ENCODE results near the gene TGFBR2.

The TGFBR2 gene

DNA sequence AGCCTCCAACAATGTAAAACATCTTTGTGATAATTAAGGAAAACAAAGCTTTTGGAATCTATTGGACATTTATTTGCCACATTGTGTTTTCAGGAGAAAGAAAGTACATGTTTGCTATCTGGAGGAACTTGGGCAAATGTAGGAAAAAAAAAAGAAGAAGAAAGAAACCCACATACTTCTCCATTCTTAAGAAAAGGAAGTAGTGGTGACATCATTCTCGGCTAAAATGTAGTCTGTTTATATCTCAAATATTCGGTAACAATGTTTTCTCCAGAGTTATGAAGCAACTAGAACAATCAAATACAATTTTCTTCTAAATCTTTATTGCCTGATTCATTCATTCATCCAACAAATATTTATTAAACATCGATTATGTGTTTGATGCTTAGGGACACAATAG lies 2.3 kb upstream of the TGFBR2 start:
- TF ChIP-seq CTCF (IDR thresholded peaks at IDR 0.05; ENCODE audit: unreplicated experiment in 3 of 3): no peak

DNA sequence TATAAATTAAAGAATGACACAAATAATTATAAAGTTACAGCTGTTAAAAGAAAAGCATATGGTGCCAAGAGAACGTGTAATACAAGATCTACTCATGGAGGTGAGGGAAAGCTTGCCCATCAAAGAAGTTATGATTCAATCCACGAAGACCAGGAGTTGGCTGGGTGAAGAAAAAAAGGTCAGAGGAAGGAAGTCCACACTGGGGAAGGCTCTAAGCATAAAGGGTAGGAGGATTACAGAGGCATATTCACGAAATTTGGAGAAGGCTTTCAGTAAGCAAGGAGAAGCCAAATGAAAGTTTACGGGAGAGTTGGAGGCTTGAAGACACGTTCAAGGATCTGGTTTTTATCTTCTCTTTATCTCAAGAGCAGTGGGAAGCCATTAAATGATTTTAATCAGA lies 1.8 kb upstream of the TGFBR2 start:
- Mint-ChIP-seq H3K36me3 (ENCODE audit: low read depth) (no peaks in the 10 kb centered on the region), H3K4me1 (peaks cover 20% of the 10 kb centered on the region), H3K27ac (peak overlapping the region; percentile 88 to 95 (median 92)), H3K4me3 (peak overlapping the region; percentile 93 to 99 (median 94)), H3K27me3 (ENCODE audit: low read depth) (peaks cover 12% of the 10 kb centered on the region), H3K9me3 (no peaks in the 10 kb centered on the region)
- no peak for TF ChIP-seq CTCF (IDR thresholded peaks at IDR 0.05; ENCODE audit: unreplicated experiment in 3 of 3)

More for the DNA sequence above, 2.3 kb upstream of the TGFBR2 start:
- H3K4me1 Mint-ChIP-seq: peaks cover 18% of the 10 kb centered on the region
- no peaks in the 10 kb centered on the region for H3K9me3 Mint-ChIP-seq
- H3K36me3 Mint-ChIP-seq (ENCODE audit: low read depth): no peaks in the 10 kb centered on the region
- H3K27me3 Mint-ChIP-seq (ENCODE audit: low read depth): peaks cover 12% of the 10 kb centered on the region
- H3K4me3 Mint-ChIP-seq: peak overlapping the region; percentile 93 to 99 (median 94)
- peak overlapping the region; percentile 88 to 95 (median 92) for H3K27ac Mint-ChIP-seq

DNA sequence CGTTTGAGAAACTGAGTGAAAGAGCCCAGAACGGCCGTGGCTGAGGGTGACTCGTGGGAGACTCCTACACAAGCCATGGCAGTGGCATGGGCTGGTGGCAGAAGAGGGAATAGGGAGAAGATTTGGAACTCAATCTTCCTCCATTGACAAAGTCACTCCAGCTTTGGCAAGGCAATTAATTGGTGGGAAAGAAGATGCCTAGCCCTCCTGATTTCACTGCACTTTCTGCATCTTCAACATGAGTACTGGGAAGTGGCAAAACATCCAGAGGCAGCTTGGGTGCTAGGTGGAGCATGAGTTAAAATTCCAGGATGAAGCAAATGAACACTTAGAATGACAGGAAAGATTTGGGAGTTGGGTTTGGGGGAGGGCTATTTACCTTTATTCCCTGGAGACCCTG lies 1.4 kb upstream of the TGFBR2 start:
- H3K36me3 Mint-ChIP-seq (ENCODE audit: low read depth): no peaks in the 10 kb centered on the region
- TF ChIP-seq CTCF (IDR thresholded peaks at IDR 0.05; ENCODE audit: unreplicated experiment in 3 of 3): no peak
- H3K4me1 Mint-ChIP-seq: peaks cover 24% of the 10 kb centered on the region
- H3K4me3 Mint-ChIP-seq: peak overlapping the region; percentile 93 to 99 (median 94)
- H3K27me3 Mint-ChIP-seq (ENCODE audit: low read depth): peaks cover 12% of the 10 kb centered on the region
- peak overlapping the region; percentile 88 to 95 (median 92) for H3K27ac Mint-ChIP-seq
- no peaks in the 10 kb centered on the region for H3K9me3 Mint-ChIP-seq

GRCh38 chr3:30605706-30606300 lies 598 bp upstream of the TGFBR2 start:
- Mint-ChIP-seq H3K36me3 (ENCODE audit: low read depth) (no peaks in the 10 kb centered on the region), H3K27me3 (ENCODE audit: low read depth) (peaks cover 12% of the 10 kb centered on the region), H3K27ac (peak overlapping the region; percentile 88 to 95 (median 92)), H3K9me3 (no peaks in the 10 kb centered on the region), H3K4me1 (peaks cover 30% of the 10 kb centered on the region), H3K4me3 (peak overlapping the region; percentile 93 to 99 (median 94))
- TF ChIP-seq CTCF (IDR thresholded peaks at IDR 0.05; ENCODE audit: unreplicated experiment in 3 of 3): no peak

DNA sequence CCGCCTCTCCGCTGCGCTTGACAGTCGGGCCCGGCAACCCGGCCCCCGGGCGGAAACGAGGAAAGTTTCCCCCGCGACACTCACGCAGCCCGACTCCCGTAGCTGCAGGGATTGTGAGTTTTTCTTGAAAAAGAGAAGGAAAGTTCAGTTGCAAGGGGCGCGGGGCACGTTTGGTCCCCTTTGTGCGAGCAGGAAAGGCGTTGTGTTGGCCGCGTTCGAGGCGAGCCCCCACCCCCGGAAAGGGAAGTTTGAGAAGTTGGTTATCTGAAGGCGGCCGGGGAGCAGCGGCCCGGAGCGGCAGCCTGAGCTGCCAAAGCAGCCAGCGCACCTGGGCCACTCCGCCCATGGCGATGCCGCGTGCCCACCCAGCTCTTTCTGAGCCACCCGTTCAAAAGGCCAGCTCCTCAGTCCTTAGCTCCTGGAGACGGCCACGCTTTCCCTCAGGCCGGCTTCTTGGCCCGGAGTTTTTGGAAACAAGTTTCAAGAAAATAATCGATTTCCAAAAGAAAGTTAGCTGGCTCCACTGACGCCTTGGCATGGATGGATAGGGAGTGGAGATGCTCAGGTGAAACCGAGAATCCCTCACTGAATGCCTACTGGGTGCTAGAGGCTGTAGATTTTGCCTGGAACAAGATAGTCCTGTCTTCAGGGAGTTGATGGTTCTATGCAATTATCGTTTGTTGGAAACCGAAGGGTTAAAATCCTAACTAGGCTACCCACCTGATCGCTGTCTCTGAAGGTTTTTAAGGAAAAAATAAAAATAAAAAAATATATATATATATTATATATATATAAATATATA lies 832 bp downstream of the TGFBR2 start:
- peaks cover 12% of the 10 kb centered on the region for H3K27me3 Mint-ChIP-seq (ENCODE audit: low read depth)
- peaks cover 41% of the 10 kb centered on the region for H3K4me1 Mint-ChIP-seq
- H3K27ac Mint-ChIP-seq: peak overlapping the region; percentile 65 to 94 (median 88)
- peak overlapping the region; percentile 97 to 99 (median 98) for H3K4me3 Mint-ChIP-seq
- no peaks in the 10 kb centered on the region for H3K36me3 Mint-ChIP-seq (ENCODE audit: low read depth)
- no peaks in the 10 kb centered on the region for H3K9me3 Mint-ChIP-seq
- TF ChIP-seq CTCF (IDR thresholded peaks at IDR 0.05; ENCODE audit: unreplicated experiment in 3 of 3): no peak

All from nephron (organoid).